Skeletal muscle satellite cell (primary cell): ENCODE measurements around the gene CCDC97. TPM values are rescaled to one million over a fixed set of nuclear protein-coding genes. Genes with fewer than 3 reads are reported as not detected.

Source experiments
- small RNA-seq: library from RNA; depleted of rRNA; stranded (forward); fragments of <200 nt; gene quantifications from one replicate; pipeline ENCODE3, GENCODE V24; 2012

CCDC97 gene

Small RNAs within 50 kb of the gene (small RNA-seq; reads per million reads assigned to genes)
- not detected for gene RN7SL34P
